Trophoblast cell (in vitro differentiated cells and primary cell): ENCODE results near the gene ABCC6.
"Not testable (repeated sequence)": the region's sequence is repeated elsewhere in the genome, so short reads cannot be mapped to it uniquely, and the experiment has no call there.

Experiments used
- DNase-seq, 2 donors: peaks; one replicate each; pipeline ENCODE4 v3.0.0-alpha.2; 2016
- H2AFZ ChIP-seq: 2 replicates; pipeline ENCODE4 v1.6.1; 2013; ENCODE audit warnings: low read length, moderate library complexity, mild to moderate bottlenecking; ENCODE audit not compliant: insufficient read depth, poor library complexity
- H2AK5ac ChIP-seq: 2 replicates; pipeline ENCODE4 v1.6.1; 2013; ENCODE audit warnings: mild to moderate bottlenecking, low read length
- H2BK120ac ChIP-seq: 2 replicates; pipeline ENCODE4 v1.6.1; 2013; ENCODE audit warnings: low read length, mild to moderate bottlenecking, moderate library complexity; ENCODE audit not compliant: insufficient read depth, poor library complexity
- H2BK12ac ChIP-seq: 2 replicates; pipeline ENCODE4 v1.6.1; 2013; ENCODE audit warnings: mild to moderate bottlenecking, low read length, moderate library complexity
- H2BK5ac ChIP-seq: 2 replicates; pipeline ENCODE4 v1.6.1; 2013; ENCODE audit warnings: low read length, low read depth, moderate library complexity, mild to moderate bottlenecking; ENCODE audit not compliant: poor library complexity
- H3K14ac ChIP-seq: 2 replicates; pipeline ENCODE4 v1.6.1; 2013; ENCODE audit warnings: mild to moderate bottlenecking, low read length
- H3K18ac ChIP-seq: 2 replicates; pipeline ENCODE4 v1.6.1; 2013; ENCODE audit warnings: mild to moderate bottlenecking, low read length
- H3K23ac ChIP-seq: 2 replicates; pipeline ENCODE4 v1.6.1; 2013; ENCODE audit warnings: low read length
- H3K27ac ChIP-seq: 2 replicates; pipeline ENCODE4 v1.5.1; 2013; ENCODE audit warnings: low read depth, mild to moderate bottlenecking, inconsistent platforms, low read length, moderate library complexity
- H3K27me3 ChIP-seq: 2 replicates; pipeline ENCODE4 v1.6.1; 2013; ENCODE audit warnings: inconsistent platforms, mild to moderate bottlenecking, low read length, moderate library complexity; ENCODE audit not compliant: insufficient read depth
- H3K36me3 ChIP-seq, 2 experiments: 1 replicate in 1 of 2; 2 replicates in 1 of 2; pipeline ENCODE4 v1.6.1; 2013; ENCODE audit warnings: low read length in 2 of 2, mild to moderate bottlenecking in 2 of 2, moderate library complexity in 1 of 2; ENCODE audit not compliant: insufficient read depth in 2 of 2, control insufficient read depth in 1 of 2
- H3K4ac ChIP-seq: 2 replicates; pipeline ENCODE4 v1.6.1; 2013; ENCODE audit warnings: low read depth, mild to moderate bottlenecking, low read length, moderate library complexity
- H3K4me1 ChIP-seq, 2 experiments: 1 replicate in 1 of 2; 2 replicates in 1 of 2; pipeline ENCODE4 v1.6.1; 2013; ENCODE audit warnings: low read length in 2 of 2, mild to moderate bottlenecking in 2 of 2, moderate library complexity in 1 of 2; ENCODE audit not compliant: insufficient read depth in 2 of 2, control insufficient read depth in 1 of 2
- H3K4me2 ChIP-seq: 2 replicates; pipeline ENCODE4 v1.6.1; 2013; ENCODE audit warnings: inconsistent platforms, mild to moderate bottlenecking, low read length, moderate library complexity
- H3K4me3 ChIP-seq: 2 replicates; pipeline ENCODE4 v1.5.1; 2013; ENCODE audit warnings: mild to moderate bottlenecking, low read depth, low read length, inconsistent platforms
- H3K79me1 ChIP-seq: one replicate; pipeline ENCODE4 v1.6.1; 2013; ENCODE audit warnings: low read length
- H3K79me2 ChIP-seq: 2 replicates; pipeline ENCODE4 v1.6.1; 2013; ENCODE audit warnings: low read length, mild to moderate bottlenecking; ENCODE audit not compliant: control insufficient read depth, insufficient read depth, poor library complexity
- H3K9ac ChIP-seq: 2 replicates; pipeline ENCODE4 v1.6.1; 2013; ENCODE audit warnings: mild to moderate bottlenecking, low read length
- H3K9me3 ChIP-seq: 2 replicates; pipeline ENCODE4 v1.6.1; 2013; ENCODE audit warnings: low read depth, mild to moderate bottlenecking, control low read depth, inconsistent platforms, low read length; ENCODE audit not compliant: insufficient read depth
- H4K12ac ChIP-seq: 2 replicates; pipeline ENCODE4 v1.6.1; 2013; ENCODE audit warnings: low read depth, mild to moderate bottlenecking, low read length, moderate library complexity
- H4K8ac ChIP-seq: 2 replicates; pipeline ENCODE4 v1.6.1; 2013; ENCODE audit warnings: low read depth, mild to moderate bottlenecking, low read length, moderate library complexity
- H4K91ac ChIP-seq: one replicate; pipeline ENCODE4 v1.6.1; 2013; ENCODE audit warnings: low read depth, mild to moderate bottlenecking, low read length, moderate library complexity
- WGBS: extraction: QIAGEN DNeasy Blood & Tissue Kit; methylation state at CpG from one replicate; pipeline ENCODE4 v1.1.7; 2013; ENCODE audit warnings: missing lambda C conversion rate; ENCODE audit not compliant: insufficient read length, insufficient coverage; ENCODE audit errors: extremely low coverage; 5-methylcytosine and 5-hydroxymethylcytosine counted together

Gene ABCC6

GRCh38 chr16:16218349-16218748 lies 4.9 kb downstream of the ABCC6 start:
- H4K91ac ChIP-seq, H3K4me1 ChIP-seq, H4K8ac ChIP-seq, H2AFZ ChIP-seq, H3K18ac ChIP-seq, H2AK5ac ChIP-seq, H3K9ac ChIP-seq, H3K9me3 ChIP-seq, H3K36me3 ChIP-seq, H3K4me3 ChIP-seq, H3K27ac ChIP-seq, H2BK120ac ChIP-seq, H4K12ac ChIP-seq, H3K14ac ChIP-seq, H3K23ac ChIP-seq, H3K4me2 ChIP-seq, DNase-seq, H2BK5ac ChIP-seq, H3K4ac ChIP-seq, H3K79me1 ChIP-seq, H3K79me2 ChIP-seq, H2BK12ac ChIP-seq, H3K27me3 ChIP-seq: not testable (repeated sequence)
- WGBS: no CpG with 5 or more reads among the region's 5 CpGs

- not testable (repeated sequence) for H3K27me3 ChIP-seq, H2BK12ac ChIP-seq, H2AFZ ChIP-seq, H2BK5ac ChIP-seq, H3K4ac ChIP-seq, H3K18ac ChIP-seq, H4K12ac ChIP-seq, H3K79me2 ChIP-seq, H3K36me3 ChIP-seq, H4K91ac ChIP-seq, H3K4me3 ChIP-seq, H2BK120ac ChIP-seq, H3K4me1 ChIP-seq, H3K9me3 ChIP-seq, H4K8ac ChIP-seq, H3K4me2 ChIP-seq, H3K9ac ChIP-seq, H3K27ac ChIP-seq, DNase-seq, H3K23ac ChIP-seq, H3K79me1 ChIP-seq, H2AK5ac ChIP-seq, H3K14ac ChIP-seq
- WGBS: no CpG with 5 or more reads among the region's 4 CpGs
These were observed 9.4 kb downstream of the ABCC6 start for GRCh38 chr16:16213863-16214293.

- H3K4ac ChIP-seq, H3K4me1 ChIP-seq, H3K14ac ChIP-seq, H2BK5ac ChIP-seq, H3K27me3 ChIP-seq, H2AK5ac ChIP-seq, H3K4me2 ChIP-seq, H2AFZ ChIP-seq, H2BK120ac ChIP-seq, H3K4me3 ChIP-seq, H2BK12ac ChIP-seq, H3K79me1 ChIP-seq, H3K27ac ChIP-seq, H3K79me2 ChIP-seq, H3K9ac ChIP-seq, H3K18ac ChIP-seq, H4K91ac ChIP-seq, H3K23ac ChIP-seq, H4K12ac ChIP-seq, H3K9me3 ChIP-seq, H4K8ac ChIP-seq, H3K36me3 ChIP-seq, DNase-seq: not testable (repeated sequence)
- whole genome bisulfite sequencing: no CpG with 5 or more reads among the region's 1 CpG
These were observed 11.9 kb downstream of the ABCC6 start for GRCh38 chr16:16211404-16211803.

GRCh38 chr16:16208461-16208860 lies 14.8 kb downstream of the ABCC6 start:
- not testable (repeated sequence) for H3K23ac ChIP-seq, H2BK120ac ChIP-seq, H3K36me3 ChIP-seq

More at GRCh38 chr16:16208461-16208860, 14.8 kb downstream of the ABCC6 start:
- H3K9ac ChIP-seq, H2BK5ac ChIP-seq, H2AK5ac ChIP-seq, H3K14ac ChIP-seq, H3K9me3 ChIP-seq, H3K4me3 ChIP-seq, H3K79me1 ChIP-seq, H3K27me3 ChIP-seq, H3K4me1 ChIP-seq, H3K4ac ChIP-seq, H4K8ac ChIP-seq, H4K91ac ChIP-seq, H3K4me2 ChIP-seq, H4K12ac ChIP-seq, H3K27ac ChIP-seq, DNase-seq, H2AFZ ChIP-seq, H3K18ac ChIP-seq, H2BK12ac ChIP-seq, H3K79me2 ChIP-seq: not testable (repeated sequence)
- WGBS: no CpG with 5 or more reads among the region's 12 CpGs
